B cell (primary cell): ENCODE measurements around the gene TSEN54. TPM values are rescaled to one million over a fixed set of nuclear protein-coding genes. Genes with fewer than 3 reads are reported as not detected.

Source experiments
- ATAC-seq: fragments of 200-7000 bp; cut with Tn5 transposase; one replicate; pipeline ENCODE4 v1.10.0; 2021; ENCODE audit warnings: low read depth, mild to moderate bottlenecking, moderate number of reproducible peaks, moderate library complexity
- CTCF ChIA-PET: fragments of 350-600 bp; sonication (Branson Sonifier 250); formaldehyde crosslinking; loops from one replicate; lab custom pipeline; 2021; ENCODE audit warnings: antibody characterized with exemption, inconsistent platforms; lab: Charles Lee
- POLR2A ChIA-PET: fragments of 350-600 bp; sonication (Branson Sonifier 250); formaldehyde crosslinking; loops from one replicate; lab custom pipeline; 2021; ENCODE audit warnings: antibody characterized with exemption; lab: Charles Lee
- DNase-seq: peaks from one replicate; pipeline ENCODE4 v3.0.0; 2013
- H2AFZ ChIP-seq: 2 replicates; pipeline ENCODE4 v1.6.1; 2012; ENCODE audit warnings: mild to moderate bottlenecking, low read depth, low read length; ENCODE audit not compliant: insufficient read depth, poor library complexity, severe bottlenecking
- H3K27ac ChIP-seq, 2 donors: 1 replicate in 1 of 2; 2 replicates in 1 of 2; pipeline ENCODE4 v1.5.1; 2012 to 2013; ENCODE audit warnings: low read length in 2 of 2, mild to moderate bottlenecking in 2 of 2, moderate library complexity in 1 of 2
- H3K27me3 ChIP-seq, 4 experiments: fragments of 200-600 bp in 1 of 4; sonication (generic) in 1 of 4; replicated peaks in 1 of 4; 1 replicate in 2 of 4; 2 replicates in 2 of 4; pipeline versions ENCODE4 v1.6.1 to v1.7.0; 2013 to 2016; ENCODE audit warnings: low read length in 3 of 4, mild to moderate bottlenecking in 2 of 4, mixed read lengths in 1 of 4, moderate library complexity in 1 of 4; ENCODE audit not compliant: insufficient read depth in 4 of 4, control insufficient read depth in 3 of 4; ENCODE audit errors: control extremely low read depth in 1 of 4
- H3K36me3 ChIP-seq, 2 experiments: replicated peaks in 1 of 2; 1 replicate in 1 of 2; 2 replicates in 1 of 2; pipeline versions ENCODE4 v1.6.1 to v1.7.1; 2013; ENCODE audit warnings: low read length in 1 of 2; ENCODE audit not compliant: insufficient read depth in 2 of 2, control insufficient read depth in 1 of 2; ENCODE audit errors: control extremely low read depth in 1 of 2, extremely low read depth in 1 of 2
- H3K4me1 ChIP-seq, 2 donors: fragments of 200-600 bp in 1 of 2; sonication (generic) in 1 of 2; 1 replicate in 1 of 2; 2 replicates in 1 of 2; pipeline versions ENCODE4 v1.5.1 to v1.6.1; 2013 to 2017; ENCODE audit warnings: low read length in 2 of 2; ENCODE audit not compliant: control insufficient read depth in 2 of 2, insufficient read depth in 2 of 2
- H3K4me2 ChIP-seq: replicated peaks from 2 replicates; pipeline ENCODE3; 2012; ENCODE audit warnings: mild to moderate bottlenecking, low read depth, low read length; ENCODE audit not compliant: poor library complexity, severe bottlenecking
- H3K4me3 ChIP-seq, 5 experiments: fragments of 200-600 bp in 1 of 5; sonication (generic) in 1 of 5; 1 replicate in 3 of 5; 2 replicates in 2 of 5; pipeline versions ENCODE4 v1.5.1 to v1.7.0; 2011 to 2016; ENCODE audit warnings: low read length in 4 of 5, mild to moderate bottlenecking in 4 of 5, low read depth in 2 of 5, control low read depth in 1 of 5, moderate library complexity in 1 of 5; ENCODE audit not compliant: insufficient read depth in 1 of 5; ENCODE audit errors: control extremely low read depth in 1 of 5, extremely low read depth in 1 of 5
- H3K79me2 ChIP-seq: fragments of 200-600 bp; sonication (generic); one replicate; pipeline ENCODE4 v1.6.0; 2016; ENCODE audit warnings: low read length; ENCODE audit not compliant: control insufficient read depth, insufficient read depth
- H3K9ac ChIP-seq: fragments of 200-600 bp; sonication (generic); 2 replicates; pipeline ENCODE4 v1.6.1; 2017; ENCODE audit warnings: mild to moderate bottlenecking, low read length, moderate library complexity
- H3K9me3 ChIP-seq, 3 donors: one replicate each; pipeline versions ENCODE4 v1.6.1 to v1.7.1; 2013; ENCODE audit warnings: low read length in 2 of 3; ENCODE audit not compliant: control insufficient read depth in 2 of 3, insufficient read depth in 1 of 3; ENCODE audit errors: control extremely low read depth in 1 of 3
- H4K20me1 ChIP-seq: 2 replicates; pipeline ENCODE4 v1.6.0; 2012; ENCODE audit warnings: mild to moderate bottlenecking, low read length; ENCODE audit not compliant: insufficient read depth, control insufficient read depth, poor library complexity, severe bottlenecking
- H3K27ac Mint-ChIP-seq: one replicate; pipeline ENCODE4 v1.8.0; 2021; ENCODE audit warnings: mixed read lengths
- H3K27me3 Mint-ChIP-seq: one replicate; pipeline ENCODE4 v1.8.0; 2021; ENCODE audit warnings: mixed read lengths
- H3K4me1 Mint-ChIP-seq: one replicate; pipeline ENCODE4 v1.8.0; 2021; ENCODE audit warnings: mixed read lengths
- H3K4me3 Mint-ChIP-seq: one replicate; pipeline ENCODE4 v1.8.0; 2021; ENCODE audit warnings: mixed read lengths
- H3K9me3 Mint-ChIP-seq: one replicate; pipeline ENCODE4 v1.8.0; 2022; ENCODE audit warnings: mixed read lengths; ENCODE audit not compliant: insufficient read depth
- EZH2 ChIP-seq: IDR thresholded peaks from 2 replicates; pipeline ENCODE4 v1.6.1; 2012; ENCODE audit warnings: borderline replicate concordance, low read depth, mild to moderate bottlenecking, moderate library complexity, low read length; ENCODE audit not compliant: insufficient read depth, poor library complexity, severe bottlenecking
- WGBS: methylation state at CpG from one replicate; pipeline ENCODE4 v1.1.5; 2013; ENCODE audit warnings: missing lambda C conversion rate; ENCODE audit not compliant: insufficient coverage; 5-methylcytosine and 5-hydroxymethylcytosine counted together
- intact Hi-C: fragments of 100-400 bp; cut with micrococcal nuclease; formaldehyde crosslinking; loops from one replicate; pipeline ENCODE4 v1.10.0; 2022
- polyA plus RNA-seq: library from polyadenylated mRNA; depleted of rRNA; stranded (reverse); fragments of >200 nt; gene quantifications from 2 replicates; pipeline ENCODE4 v1.2.3, GENCODE V29; 2012
- total RNA-seq, 2 donors: library from RNA; stranded (reverse); fragments of 120-200 nt in 1 of 2; gene quantifications; 1 replicate in 1 of 2; 2 replicates in 1 of 2; pipeline versions ENCODE4 v1.2.3 to v1.2.4, GENCODE V29; 2013 to 2022
- TF ChIP-seq, protein P1 (sequence below): fragments of 200-600 bp; IDR thresholded peaks from one replicate; pipeline ENCODE4 v1.8.0; 2022; ENCODE audit warnings: antibody characterized with exemption, mild to moderate bottlenecking

The TSEN54 gene
- total and polyA plus RNA-seq, 2 donors (not counting 1 experiment from before 2014, with no cell fraction given) = 33.0 to 45.9 TPM

DNA sequence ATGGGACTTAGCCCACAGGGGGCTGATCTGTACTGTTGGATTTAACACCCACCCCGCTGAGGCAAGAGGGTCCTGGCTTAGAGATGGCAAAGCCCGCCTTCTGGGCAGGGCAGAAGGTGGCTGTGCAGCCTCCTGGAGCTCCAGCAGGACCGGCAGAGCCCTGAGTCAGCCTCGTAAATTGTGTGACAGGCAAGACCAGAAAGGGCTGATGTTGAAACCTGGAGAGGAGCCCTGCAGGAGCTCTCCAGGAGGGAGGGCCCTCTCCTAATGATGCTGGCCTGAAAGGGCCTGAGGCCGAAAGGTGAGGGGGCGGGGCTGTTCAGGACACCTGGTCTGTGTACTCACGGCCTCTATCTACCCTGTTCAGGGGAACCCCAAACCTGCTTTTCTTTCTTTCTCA, 48.7 kb downstream of the TSEN54 start:
- Histone ChIP-seq H4K20me1 (no peaks in the 10 kb centered on the region), H3K27ac (no peak overlapping the region), H3K9me3 (no peaks in the 10 kb centered on the region), H3K4me3 (no peak overlapping the region), H3K4me1 (peaks cover 10 to 14% of the 10 kb centered on the region in 2 donors), H2AFZ (no peak overlapping the region), H3K27me3 (no peaks in the 10 kb centered on the region), H3K9ac (no peak overlapping the region), H3K79me2 (no peaks in the 10 kb centered on the region), H3K36me3 (peaks cover 0 to 9% of the 10 kb centered on the region in 2 experiments), H3K4me2 (no peak overlapping the region)
- Mint-ChIP-seq H3K4me1 (peaks cover 15% of the 10 kb centered on the region), H3K9me3 (no peaks in the 10 kb centered on the region), H3K4me3 (no peak overlapping the region), H3K27me3 (no peaks in the 10 kb centered on the region), H3K27ac (no peak overlapping the region)
- DNase-seq (no peak), ATAC-seq (no peak)
- 94% methylated on average over 6 of the region's 7 CpGs for WGBS
- ChIA-PET CTCF (interaction anchor here (0.7 kb wide), 1 partner anchor 219 kb away, joined by 4 read pairs; no protein-coding TSS in a partner anchor), POLR2A (no interaction called here)
- TF ChIP-seq, protein P1, sequence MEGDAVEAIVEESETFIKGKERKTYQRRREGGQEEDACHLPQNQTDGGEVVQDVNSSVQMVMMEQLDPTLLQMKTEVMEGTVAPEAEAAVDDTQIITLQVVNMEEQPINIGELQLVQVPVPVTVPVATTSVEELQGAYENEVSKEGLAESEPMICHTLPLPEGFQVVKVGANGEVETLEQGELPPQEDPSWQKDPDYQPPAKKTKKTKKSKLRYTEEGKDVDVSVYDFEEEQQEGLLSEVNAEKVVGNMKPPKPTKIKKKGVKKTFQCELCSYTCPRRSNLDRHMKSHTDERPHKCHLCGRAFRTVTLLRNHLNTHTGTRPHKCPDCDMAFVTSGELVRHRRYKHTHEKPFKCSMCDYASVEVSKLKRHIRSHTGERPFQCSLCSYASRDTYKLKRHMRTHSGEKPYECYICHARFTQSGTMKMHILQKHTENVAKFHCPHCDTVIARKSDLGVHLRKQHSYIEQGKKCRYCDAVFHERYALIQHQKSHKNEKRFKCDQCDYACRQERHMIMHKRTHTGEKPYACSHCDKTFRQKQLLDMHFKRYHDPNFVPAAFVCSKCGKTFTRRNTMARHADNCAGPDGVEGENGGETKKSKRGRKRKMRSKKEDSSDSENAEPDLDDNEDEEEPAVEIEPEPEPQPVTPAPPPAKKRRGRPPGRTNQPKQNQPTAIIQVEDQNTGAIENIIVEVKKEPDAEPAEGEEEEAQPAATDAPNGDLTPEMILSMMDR = no peak
- TF ChIP-seq EZH2 = no peak
- intact Hi-C loops = no loop called here

DNA sequence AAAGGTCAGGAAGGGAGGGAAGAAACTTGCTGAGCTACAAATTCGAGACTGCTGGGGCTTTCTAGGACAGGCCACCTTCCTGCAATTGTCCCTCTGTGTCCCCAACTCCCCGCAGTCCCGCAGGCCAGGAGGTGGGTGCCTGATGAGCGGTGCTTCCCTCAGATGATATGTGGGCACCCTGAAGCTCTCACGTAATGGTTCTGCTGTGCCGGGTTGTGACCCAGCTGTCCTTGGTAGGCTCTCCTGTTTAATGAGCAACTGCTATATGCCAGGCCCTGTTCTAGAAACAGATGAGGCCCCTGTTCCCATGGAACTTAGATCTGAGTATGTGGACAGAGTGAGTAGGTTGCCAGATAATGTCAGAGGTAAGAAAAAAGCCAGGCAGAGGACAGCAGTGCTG, 49.3 kb downstream of the TSEN54 start:
- ChIA-PET CTCF (no interaction called here), POLR2A (no interaction called here)
- no peaks in the 10 kb centered on the region for H3K9me3 Mint-ChIP-seq
- DNase-seq = no peak
- ATAC-seq = no peak
- H3K4me1 ChIP-seq = peaks cover 13 to 19% of the 10 kb centered on the region in 2 donors
- H3K4me3 ChIP-seq = no peak overlapping the region
- no peaks in the 10 kb centered on the region for H3K9me3 ChIP-seq
- H3K27me3 Mint-ChIP-seq = no peaks in the 10 kb centered on the region
- H3K4me1 Mint-ChIP-seq = peaks cover 20% of the 10 kb centered on the region
- H3K4me2 ChIP-seq = no peak overlapping the region
- no peak overlapping the region for H3K4me3 Mint-ChIP-seq
- H3K36me3 ChIP-seq = peaks cover 0 to 9% of the 10 kb centered on the region in 2 experiments
- no peak overlapping the region for H2AFZ ChIP-seq
- intact Hi-C loops = loop anchor here (1.0 kb wide), 1 partner anchor 40 kb away; the partner anchor contains the start of gene LLGL2
- TF ChIP-seq EZH2 = no peak
- TF ChIP-seq, protein P1 = no peak
- no peak overlapping the region for H3K27ac ChIP-seq
- no peaks in the 10 kb centered on the region for H4K20me1 ChIP-seq
- no peak overlapping the region for H3K27ac Mint-ChIP-seq
- 94% methylated on average over 6 of the region's 6 CpGs for WGBS
- no peaks in the 10 kb centered on the region for H3K79me2 ChIP-seq
- no peaks in the 10 kb centered on the region for H3K27me3 ChIP-seq
- no peak overlapping the region for H3K9ac ChIP-seq
